ENCODE data around the gene KIR2DL3.

KIR2DL3 gene

GRCh38 chr19:54795758-54796157 is 57.4 kb downstream of the KIR2DL3 start:
- no peak for DNase-seq

Measured in NCI-H1048 (cell line).